IMR-90 (cell line): ENCODE measurements around the gene OPCML. TPM values are rescaled to one million over a fixed set of nuclear protein-coding genes. Genes with fewer than 3 reads are reported as not detected.

Experiments used
- ATAC-seq: fragments of 200-7000 bp; cut with Tn5 transposase; 2 replicates; pipeline ENCODE4 v1.9.1; 2020; ENCODE audit warnings: low read depth, mild to moderate bottlenecking, moderate library complexity
- BruUV-seq: library from RNA; stranded (reverse); fragments of 400-500 nt; replicated peaks from 2 replicates; lab custom pipeline; 2021; lab: Mats Ljungman, UMichigan
- CTCF ChIA-PET: fragments of 300-600 bp; formaldehyde crosslinking; extraction: SDS; loops from one replicate; lab custom pipeline; 2021; ENCODE audit warnings: antibody characterized with exemption; lab: Yijun Ruan, JAX
- POLR2A ChIA-PET: fragments of 300-600 bp; sonication (Branson Sonifier 250); formaldehyde crosslinking; loops from one replicate; lab custom pipeline; 2022; ENCODE audit warnings: antibody characterized with exemption; ENCODE audit not compliant: unreplicated experiment; lab: Charles Lee
- DNase-seq: peaks from one replicate; pipeline ENCODE4 v3.0.0; 2013
- H2AFZ ChIP-seq: replicated peaks from 2 replicates; pipeline ENCODE3; 2013; ENCODE audit warnings: low read length, mild to moderate bottlenecking; ENCODE audit not compliant: poor library complexity
- H2AK5ac ChIP-seq: 2 replicates; pipeline ENCODE4 v1.6.1; 2013; ENCODE audit warnings: low read depth, low read length, inconsistent platforms
- H2AK9ac ChIP-seq: replicated peaks from 2 replicates; pipeline ENCODE3; 2013; ENCODE audit warnings: mild to moderate bottlenecking, low read depth, low read length, moderate library complexity; ENCODE audit not compliant: poor library complexity
- H2BK120ac ChIP-seq: 2 replicates; pipeline ENCODE4 v1.6.1; 2013; ENCODE audit warnings: low read depth, low read length, inconsistent platforms
- H2BK15ac ChIP-seq: 3 replicates; pipeline ENCODE4 v1.6.1; 2013; ENCODE audit warnings: low read depth, low read length, inconsistent platforms
- H2BK20ac ChIP-seq: 2 replicates; pipeline ENCODE4 v1.6.1; 2013; ENCODE audit warnings: low read depth, mild to moderate bottlenecking, inconsistent platforms, low read length, moderate library complexity
- H2BK5ac ChIP-seq: 2 replicates; pipeline ENCODE4 v1.6.1; 2013; ENCODE audit warnings: mild to moderate bottlenecking, low read depth, low read length, inconsistent platforms; ENCODE audit not compliant: poor library complexity, severe bottlenecking
- H3K14ac ChIP-seq: replicated peaks from 2 replicates; pipeline ENCODE4 v1.6.1; 2013; ENCODE audit warnings: low read depth, low read length, inconsistent platforms
- H3K18ac ChIP-seq: 2 replicates; pipeline ENCODE4 v1.6.1; 2013; ENCODE audit warnings: low read depth, low read length, control low read depth
- H3K23ac ChIP-seq: 2 replicates; pipeline ENCODE4 v1.6.1; 2013; ENCODE audit warnings: low read depth, low read length, inconsistent platforms
- H3K27ac ChIP-seq: 2 replicates; pipeline ENCODE4 v1.5.1; 2013; ENCODE audit warnings: mild to moderate bottlenecking, control low read depth, low read length; ENCODE audit not compliant: insufficient read depth
- H3K27me3 ChIP-seq: 2 replicates; pipeline ENCODE4 v1.6.1; 2013; ENCODE audit warnings: low read length; ENCODE audit not compliant: control insufficient read depth, insufficient read depth
- H3K36me3 ChIP-seq: 2 replicates; pipeline ENCODE4 v1.6.1; 2013; ENCODE audit warnings: low read length, mixed read lengths; ENCODE audit not compliant: control insufficient read depth, insufficient read depth
- H3K4ac ChIP-seq: 2 replicates; pipeline ENCODE4 v1.6.1; 2013; ENCODE audit warnings: low read depth, low read length, inconsistent platforms
- H3K4me1 ChIP-seq: 2 replicates; pipeline ENCODE4 v1.6.1; 2013; ENCODE audit warnings: low read length, mixed read lengths; ENCODE audit not compliant: control insufficient read depth, insufficient read depth
- H3K4me2 ChIP-seq: 2 replicates; pipeline ENCODE4 v1.6.1; 2013; ENCODE audit warnings: low read depth, mild to moderate bottlenecking, control low read depth, low read length, moderate library complexity
- H3K4me3 ChIP-seq: 2 replicates; pipeline ENCODE4 v1.5.1; 2013; ENCODE audit warnings: low read depth, mild to moderate bottlenecking, control low read depth, low read length, moderate library complexity; ENCODE audit not compliant: insufficient read depth
- H3K56ac ChIP-seq: 2 replicates; pipeline ENCODE4 v1.6.1; 2013; ENCODE audit warnings: low read length, inconsistent platforms; ENCODE audit not compliant: insufficient read depth; ENCODE audit errors: extremely low read depth
- H3K79me1 ChIP-seq, 2 experiments: 2 replicates each; pipeline ENCODE4 v1.6.1; 2013; ENCODE audit warnings: low read length in 2 of 2, inconsistent platforms in 1 of 2, low read depth in 1 of 2
- H3K9ac ChIP-seq: 2 replicates; pipeline ENCODE4 v1.6.1; 2013; ENCODE audit warnings: low read depth, low read length, control low read depth
- H3K9me1 ChIP-seq: 2 replicates; pipeline ENCODE4 v1.6.1; 2013; ENCODE audit warnings: low read length, inconsistent platforms; ENCODE audit not compliant: insufficient read depth
- H3K9me3 ChIP-seq: 2 replicates; pipeline ENCODE4 v1.6.1; 2013; ENCODE audit warnings: low read length; ENCODE audit not compliant: control insufficient read depth, insufficient read depth
- H4K20me1 ChIP-seq: 2 replicates; pipeline ENCODE4 v1.6.1; 2013; ENCODE audit warnings: low read length, inconsistent platforms; ENCODE audit not compliant: insufficient read depth
- H4K5ac ChIP-seq: 2 replicates; pipeline ENCODE4 v1.6.1; 2013; ENCODE audit warnings: mild to moderate bottlenecking, low read depth, low read length, control low read depth
- H4K8ac ChIP-seq, 2 experiments: 2 replicates each; pipeline ENCODE4 v1.6.1; 2013; ENCODE audit warnings: low read depth in 2 of 2, low read length in 2 of 2, control low read depth in 1 of 2, inconsistent platforms in 1 of 2
- H4K91ac ChIP-seq: 2 replicates; pipeline ENCODE4 v1.6.1; 2013; ENCODE audit warnings: low read depth, low read length, inconsistent platforms; ENCODE audit not compliant: insufficient read depth
- BHLHE40 ChIP-seq: fragments of 150-350 bp; IDR thresholded peaks from 2 replicates; pipeline ENCODE4 v1.6.1; 2016; ENCODE audit warnings: mild to moderate bottlenecking, low read depth, low read length
- CHD1 ChIP-seq: IDR thresholded peaks from 2 replicates; pipeline ENCODE4 v1.6.1; 2012; ENCODE audit warnings: low read depth, low read length, improper control_type of control experiment
- CTCF ChIP-seq: conservative IDR thresholded peaks from 2 replicates; pipeline ENCODE4 v1.5.1; 2012; ENCODE audit warnings: mild to moderate bottlenecking, low read depth, low read length, improper control_type of control experiment
- ELK1 ChIP-seq: fragments of 150-350 bp; IDR thresholded peaks from 2 replicates; pipeline ENCODE4 v1.6.1; 2016; ENCODE audit warnings: low read depth, mild to moderate bottlenecking, low read length, moderate library complexity, borderline replicate concordance
- FOS ChIP-seq: fragments of 150-350 bp; IDR thresholded peaks from 2 replicates; pipeline ENCODE4 v1.6.1; 2016; ENCODE audit warnings: low read depth, low read length
- MAFK ChIP-seq: IDR thresholded peaks from 2 replicates; pipeline ENCODE4 v1.6.1; 2012; ENCODE audit warnings: low read depth, low read length, improper control_type of control experiment
- MAZ ChIP-seq: IDR thresholded peaks from 2 replicates; pipeline ENCODE4 v1.6.1; 2012; ENCODE audit warnings: low read depth, mild to moderate bottlenecking, low read length, improper control_type of control experiment, moderate library complexity, borderline replicate concordance
- RCOR1 ChIP-seq: IDR thresholded peaks from 2 replicates; pipeline ENCODE4 v1.6.1; 2012; ENCODE audit warnings: mild to moderate bottlenecking, low read length, improper control_type of control experiment; ENCODE audit not compliant: insufficient replicate concordance
- RFX5 ChIP-seq: IDR thresholded peaks from 2 replicates; pipeline ENCODE4 v1.8.0; 2012; ENCODE audit warnings: low read depth, mild to moderate bottlenecking, low read length, moderate library complexity
- WGBS, 2 experiments: methylation state at CpG; one replicate each; pipeline versions ENCODE4 v1.1.5 to v1.1.7; 2013; ENCODE audit warnings: missing lambda C conversion rate in 2 of 2; ENCODE audit not compliant: insufficient read length in 1 of 2; ENCODE audit errors: extremely low coverage in 2 of 2; 5-methylcytosine and 5-hydroxymethylcytosine counted together
- dilution Hi-C: fragments of 300-500 bp; cut with HindIII; formaldehyde crosslinking; loops from one replicate; pipeline ENCODE4 v1.14.3; 2018; ENCODE audit warnings: low sequenced_read_pairs; ENCODE audit not compliant: unreplicated experiment
- in situ Hi-C: fragments of 300-500 bp; cut with MboI; formaldehyde crosslinking; loops from 3 replicates; pipeline ENCODE4 v1.14.3; 2019; ENCODE audit warnings: low sequenced_read_pairs, inconsistent platforms, mixed read lengths
- intact Hi-C: fragments of 100-400 bp; cut with micrococcal nuclease; formaldehyde crosslinking; loops from 2 replicates; pipeline ENCODE4 v1.10.0; 2022
- polyA plus RNA-seq, 3 experiments: library from polyadenylated mRNA; depleted of rRNA; stranded (reverse); fragments of >200 nt; gene quantifications; 2 replicates each; pipeline ENCODE4 v1.2.3, GENCODE V29; 2012; ENCODE audit warnings: low replicate concordance in 1 of 3
- total RNA-seq: library from RNA; depleted of rRNA; stranded (reverse); fragments of >200 nt; gene quantifications from 2 replicates; pipeline ENCODE4 v1.2.3, GENCODE V29; 2012

Gene OPCML
- total and polyA plus RNA-seq, 2 of the 4 experiments (the other 2 are of a cell fraction), result under 0.01 to 2.6 TPM

- Histone ChIP-seq H2AK5ac (no peak overlapping the region), H3K18ac (no peak overlapping the region), H3K9ac (no peak overlapping the region), H4K8ac (no peak overlapping the region), H3K27ac (no peak overlapping the region), H3K4me3 (no peak overlapping the region), H3K14ac (no peak overlapping the region), H2BK20ac (no peak overlapping the region), H2AK9ac (no peak overlapping the region), H3K4me2 (no peak overlapping the region), H3K56ac (no peak overlapping the region), H3K27me3 (peaks cover 1% of the 10 kb centered on the region; the same call in 1 of the 2 replicates), H3K36me3 (no peaks in the 10 kb centered on the region), H3K23ac (no peak overlapping the region), H2BK120ac (no peak overlapping the region), H3K79me1 (no peaks in the 10 kb centered on the region), H3K4ac (no peak overlapping the region), H4K91ac (no peak overlapping the region), H3K9me1 (no peaks in the 10 kb centered on the region), H2AFZ (no peak overlapping the region), H4K5ac (no peak overlapping the region), H3K9me3 (no peaks in the 10 kb centered on the region), H3K4me1 (no peaks in the 10 kb centered on the region), H2BK15ac (no peak overlapping the region), H2BK5ac (no peak overlapping the region), H4K20me1 (no peaks in the 10 kb centered on the region)
- no peak for DNase-seq
- CTCF ChIA-PET, result no interaction called here
- dilution Hi-C loops (no loop called here), in situ Hi-C loops (no loop called here), intact Hi-C loops (no loop called here)
- TF ChIP-seq RFX5, result no peak
- TF ChIP-seq CHD1, result no peak
- TF ChIP-seq ELK1, result no peak
- no peak for TF ChIP-seq RCOR1
- no peak for TF ChIP-seq BHLHE40
- TF ChIP-seq CTCF, result no peak
- TF ChIP-seq MAFK, result no peak
- no peak for TF ChIP-seq FOS
- no peak for TF ChIP-seq MAZ
- no TSS peak for BruUV-seq
- POLR2A ChIA-PET, result no interaction called here
- ATAC-seq, result no peak
- 28% methylated on average over 5 of the region's 7 CpGs; no CpG with 5 or more reads in 1 of the 2 experiments for whole genome bisulfite sequencing, 2 experiments
These were observed 741.3 kb downstream of the OPCML start for GRCh38 chr11:132790971-132791370.
